ENCODE results near the gene RBBP5.

Gene RBBP5

GRCh38 chr1:205053296-205053695 is 68.5 kb downstream of the RBBP5 start:
- DNase-seq (ENCODE audit: low spot score), result no peak
- in situ Hi-C loops (cut with MboI; ENCODE audit: low pct_unique_long_range_greater_than_20kb, low sequenced_read_pairs, unreplicated experiment), result no loop called here
- no peak for TF ChIP-seq CTCF (IDR thresholded peaks at IDR 0.05; ENCODE audit: extremely low read depth, insufficient read depth, missing control alignments)

- TF ChIP-seq CTCF (IDR thresholded peaks at IDR 0.05; ENCODE audit: extremely low read depth, insufficient read depth, missing control alignments), result no peak
- in situ Hi-C loops (cut with MboI; ENCODE audit: low pct_unique_long_range_greater_than_20kb, low sequenced_read_pairs, unreplicated experiment), result no loop called here
- DNase-seq (ENCODE audit: low spot score), result no peak
Observed at GRCh38 chr1:205052690-205053089, 69.1 kb downstream of the RBBP5 start.

- no peak for DNase-seq (ENCODE audit: low spot score)
- no peak for TF ChIP-seq CTCF (IDR thresholded peaks at IDR 0.05; ENCODE audit: extremely low read depth, insufficient read depth, missing control alignments)
- in situ Hi-C loops (cut with MboI; ENCODE audit: low pct_unique_long_range_greater_than_20kb, low sequenced_read_pairs, unreplicated experiment), result no loop called here
Observed at GRCh38 chr1:205049479-205049878, 72.3 kb downstream of the RBBP5 start.

GRCh38 chr1:205048382-205048781 is 73.4 kb downstream of the RBBP5 start:
- no peak for DNase-seq (ENCODE audit: low spot score)
- TF ChIP-seq CTCF (IDR thresholded peaks at IDR 0.05; ENCODE audit: extremely low read depth, insufficient read depth, missing control alignments), result no peak
- in situ Hi-C loops (cut with MboI; ENCODE audit: low pct_unique_long_range_greater_than_20kb, low sequenced_read_pairs, unreplicated experiment), result no loop called here

- TF ChIP-seq CTCF (IDR thresholded peaks at IDR 0.05; ENCODE audit: extremely low read depth, insufficient read depth, missing control alignments), result no peak
- DNase-seq (ENCODE audit: low spot score), result no peak
- in situ Hi-C loops (cut with MboI; ENCODE audit: low pct_unique_long_range_greater_than_20kb, low sequenced_read_pairs, unreplicated experiment), result no loop called here
Observed at GRCh38 chr1:205047764-205048231, 74.0 kb downstream of the RBBP5 start.

GRCh38 chr1:205046870-205047269 is 74.9 kb downstream of the RBBP5 start:
- TF ChIP-seq CTCF (IDR thresholded peaks at IDR 0.05; ENCODE audit: extremely low read depth, insufficient read depth, missing control alignments), result no peak
- in situ Hi-C loops (cut with MboI; ENCODE audit: low pct_unique_long_range_greater_than_20kb, low sequenced_read_pairs, unreplicated experiment), result no loop called here
- DNase-seq (ENCODE audit: low spot score), result no peak

- in situ Hi-C loops (cut with MboI; ENCODE audit: low pct_unique_long_range_greater_than_20kb, low sequenced_read_pairs, unreplicated experiment), result no loop called here
- no peak for DNase-seq (ENCODE audit: low spot score)
- no peak for TF ChIP-seq CTCF (IDR thresholded peaks at IDR 0.05; ENCODE audit: extremely low read depth, insufficient read depth, missing control alignments)
Observed at GRCh38 chr1:205045146-205045545, 76.6 kb downstream of the RBBP5 start.
